PC-9 (cell line): ENCODE data around the gene KIF6.

Source experiments
- EZH2 ChIP-seq: fragments of 200-600 bp; sonication (generic); IDR thresholded peaks from 2 replicates; pipeline ENCODE4 v1.8.0; 2017; ENCODE audit warnings: antibody characterized with exemption, low read depth
- TF ChIP-seq, protein P1 (sequence below): fragments of 200-600 bp; sonication (generic); conservative IDR thresholded peaks from 2 replicates; pipeline ENCODE4 v1.6.1; 2017; ENCODE audit warnings: mixed run types, antibody characterized with exemption, mild to moderate bottlenecking, moderate library complexity

DNA sequence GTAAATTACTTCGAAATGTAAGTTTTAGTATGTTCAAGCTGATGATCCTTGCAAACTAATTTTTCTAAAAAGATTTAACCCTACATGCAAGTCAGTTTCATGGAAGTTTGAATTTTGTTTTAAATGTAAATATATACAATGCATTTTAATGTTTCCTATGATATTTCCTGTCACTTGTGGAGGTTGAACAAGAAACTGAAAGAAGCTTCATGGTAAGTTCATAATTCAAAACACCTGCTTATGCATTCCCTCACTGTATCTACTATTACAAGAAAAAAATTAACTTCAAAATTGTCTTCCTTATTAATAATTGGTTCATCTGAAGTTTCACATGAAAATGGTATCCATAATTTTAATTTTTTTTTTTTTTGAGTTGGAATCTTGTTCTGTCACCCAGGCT is 24.8 kb downstream of the KIF6 start:
- TF ChIP-seq, protein P1, sequence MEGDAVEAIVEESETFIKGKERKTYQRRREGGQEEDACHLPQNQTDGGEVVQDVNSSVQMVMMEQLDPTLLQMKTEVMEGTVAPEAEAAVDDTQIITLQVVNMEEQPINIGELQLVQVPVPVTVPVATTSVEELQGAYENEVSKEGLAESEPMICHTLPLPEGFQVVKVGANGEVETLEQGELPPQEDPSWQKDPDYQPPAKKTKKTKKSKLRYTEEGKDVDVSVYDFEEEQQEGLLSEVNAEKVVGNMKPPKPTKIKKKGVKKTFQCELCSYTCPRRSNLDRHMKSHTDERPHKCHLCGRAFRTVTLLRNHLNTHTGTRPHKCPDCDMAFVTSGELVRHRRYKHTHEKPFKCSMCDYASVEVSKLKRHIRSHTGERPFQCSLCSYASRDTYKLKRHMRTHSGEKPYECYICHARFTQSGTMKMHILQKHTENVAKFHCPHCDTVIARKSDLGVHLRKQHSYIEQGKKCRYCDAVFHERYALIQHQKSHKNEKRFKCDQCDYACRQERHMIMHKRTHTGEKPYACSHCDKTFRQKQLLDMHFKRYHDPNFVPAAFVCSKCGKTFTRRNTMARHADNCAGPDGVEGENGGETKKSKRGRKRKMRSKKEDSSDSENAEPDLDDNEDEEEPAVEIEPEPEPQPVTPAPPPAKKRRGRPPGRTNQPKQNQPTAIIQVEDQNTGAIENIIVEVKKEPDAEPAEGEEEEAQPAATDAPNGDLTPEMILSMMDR = no peak
- TF ChIP-seq EZH2 = no peak
